ENCODE results near the gene VAMP4.
"Not testable (repeated sequence)": the region's sequence is repeated elsewhere in the genome, so short reads cannot be mapped to it uniquely, and the experiment has no call there.

VAMP4 gene

GRCh38 chr1:171751221-171751620 lies 9.4 kb upstream of the VAMP4 start:
- no peak for DNase-seq (ENCODE audit: low spot score)

GRCh38 chr1:171748651-171749050 lies 6.8 kb upstream of the VAMP4 start:
- DNase-seq (ENCODE audit: low spot score): no peak

GRCh38 chr1:171744986-171745385 lies 3.1 kb upstream of the VAMP4 start:
- no peak for DNase-seq (ENCODE audit: low spot score)

DNA sequence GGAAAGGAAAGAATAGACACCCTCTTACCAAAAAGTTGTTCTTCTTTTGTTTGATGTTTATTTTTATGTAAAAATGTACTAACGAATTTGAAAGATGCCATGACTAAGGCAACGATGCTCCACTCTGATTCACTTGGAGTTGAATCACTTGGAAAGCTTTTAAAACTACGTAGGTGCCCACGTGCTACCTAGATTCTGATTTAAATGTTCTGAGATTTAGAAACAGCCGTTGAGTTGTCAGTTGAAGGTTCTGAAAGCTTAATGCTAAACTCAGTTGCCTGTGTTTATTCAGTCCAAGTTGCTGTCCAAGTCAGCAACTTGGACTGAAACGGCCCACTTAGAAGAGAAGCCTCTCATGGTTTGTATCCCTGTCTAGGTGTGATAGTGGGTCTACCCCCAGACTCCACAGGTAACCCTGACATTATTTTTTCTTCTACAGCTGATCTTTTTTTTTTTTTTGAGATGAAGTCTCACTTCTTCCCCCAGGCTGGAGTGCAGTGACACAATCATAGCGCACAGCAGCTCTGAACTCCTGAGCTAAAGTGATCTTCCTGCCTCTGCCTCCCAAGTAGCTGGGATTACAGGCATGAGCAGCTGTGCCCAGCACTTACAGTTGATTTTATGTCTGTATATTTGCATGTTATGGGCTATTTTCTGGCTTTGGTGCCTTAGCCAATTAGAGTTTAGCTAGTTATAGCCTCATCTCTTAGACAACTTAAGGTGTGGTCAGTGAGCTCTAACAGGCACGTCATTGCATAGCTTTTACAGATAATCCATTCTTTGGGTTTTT lies 1.4 kb upstream of the VAMP4 start:
- DNase-seq (ENCODE audit: low spot score): peak; percentile 43

DNA sequence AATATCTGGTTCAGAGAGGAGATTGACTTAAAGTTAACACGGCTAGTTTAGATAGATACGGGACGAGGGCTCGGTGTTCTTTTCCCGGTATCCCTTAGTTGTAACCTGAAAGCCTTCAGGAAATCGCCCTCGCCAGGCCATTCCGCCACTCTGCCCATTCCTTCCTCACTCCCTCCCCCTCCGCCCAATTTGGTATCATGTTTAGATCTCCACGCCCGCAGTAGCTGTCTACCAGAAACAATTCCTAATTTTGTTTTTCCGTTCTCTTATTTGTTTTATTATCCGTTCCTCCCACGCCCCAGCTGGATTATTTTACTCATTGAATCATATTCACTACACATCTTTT lies 685 bp upstream of the VAMP4 start:
- peak; percentile 21 for DNase-seq (ENCODE audit: low spot score)

DNA sequence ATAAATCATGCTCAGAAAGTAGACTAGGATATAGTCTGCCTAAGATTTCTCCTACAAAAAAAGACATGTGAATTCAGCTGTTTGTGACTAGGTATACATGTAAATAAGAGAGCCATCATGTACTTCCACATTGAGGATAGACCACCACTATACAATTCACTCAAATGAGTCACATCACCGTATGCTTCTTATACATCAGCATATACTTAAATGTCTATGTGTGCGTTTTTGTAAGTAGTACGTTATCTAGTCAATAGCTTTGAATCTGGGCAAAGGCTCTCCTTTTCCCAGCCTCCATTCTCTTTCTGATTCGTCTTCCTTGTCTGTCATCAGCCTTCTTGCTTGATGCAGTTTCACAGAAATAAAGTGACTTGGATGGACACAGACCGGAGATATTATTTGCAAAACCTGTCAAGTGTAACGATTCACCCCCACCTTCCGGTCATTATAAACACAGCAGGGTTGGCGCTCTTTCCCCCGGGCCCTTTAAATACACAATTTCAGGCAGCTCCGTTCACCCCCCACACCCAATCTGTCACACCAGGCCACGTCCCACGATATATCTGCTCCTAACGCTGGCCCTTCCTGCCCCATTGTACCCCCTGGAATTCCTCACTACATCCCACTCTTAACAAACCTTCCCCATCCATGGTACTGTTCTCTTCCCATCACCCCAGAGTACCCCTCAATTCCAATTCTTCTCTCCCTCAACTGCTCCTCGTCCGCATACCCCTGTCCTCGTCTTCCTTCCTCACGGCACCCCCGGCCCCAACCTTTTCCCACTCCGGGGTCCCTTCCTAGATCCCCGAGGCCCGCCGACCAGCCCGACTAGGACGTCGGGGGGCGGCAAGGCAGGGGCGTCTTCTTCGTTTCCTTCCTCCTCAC lies 636 bp downstream of the VAMP4 start:
- peak; percentile 58 for DNase-seq (ENCODE audit: low spot score)

GRCh38 chr1:171740356-171740863 lies 1.5 kb downstream of the VAMP4 start:
- no peak for DNase-seq (ENCODE audit: low spot score)

DNA sequence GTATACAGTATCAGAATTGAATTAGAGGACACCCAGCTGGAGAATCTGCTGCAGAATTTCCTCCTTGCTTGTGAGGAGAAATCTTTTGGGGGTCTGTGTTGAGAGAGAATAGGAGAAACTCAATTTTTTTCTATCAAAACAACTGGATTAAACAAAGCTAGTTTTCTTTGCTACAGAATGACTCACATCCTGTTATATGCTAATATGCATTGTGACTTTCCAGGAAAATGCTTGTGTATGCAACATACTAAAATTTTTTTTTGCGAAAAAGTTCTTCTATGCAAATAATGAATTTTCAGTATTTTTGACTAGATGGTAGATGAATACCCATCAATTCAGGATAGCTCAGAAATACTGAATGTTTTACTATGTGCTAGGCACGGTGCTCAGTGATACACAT lies 2.2 kb downstream of the VAMP4 start:
- DNase-seq (ENCODE audit: low spot score): peak; percentile 50

DNA sequence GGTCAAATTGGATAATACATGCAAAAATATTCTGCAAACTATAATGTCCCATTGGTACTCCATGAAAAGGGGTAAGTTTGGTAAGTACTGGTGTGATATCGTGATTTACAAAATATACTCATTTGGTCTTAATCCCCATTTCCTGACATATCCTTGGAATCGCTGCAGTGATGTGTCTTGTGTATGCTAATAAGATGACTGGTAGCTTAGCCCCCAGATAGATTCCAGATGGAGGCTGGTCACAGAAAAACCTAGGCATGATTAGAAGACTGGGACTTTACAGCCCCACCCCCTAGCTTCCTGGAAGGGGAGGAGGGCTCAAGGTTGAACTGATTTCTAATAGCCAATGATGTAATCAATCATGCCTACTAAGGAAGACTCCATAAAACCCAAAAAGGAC lies 3.0 kb downstream of the VAMP4 start:
- DNase-seq (ENCODE audit: low spot score): peak; percentile 18

- DNase-seq (ENCODE audit: low spot score): no peak
Measured at GRCh38 chr1:171736196-171736595, 5.7 kb downstream of the VAMP4 start.

DNA sequence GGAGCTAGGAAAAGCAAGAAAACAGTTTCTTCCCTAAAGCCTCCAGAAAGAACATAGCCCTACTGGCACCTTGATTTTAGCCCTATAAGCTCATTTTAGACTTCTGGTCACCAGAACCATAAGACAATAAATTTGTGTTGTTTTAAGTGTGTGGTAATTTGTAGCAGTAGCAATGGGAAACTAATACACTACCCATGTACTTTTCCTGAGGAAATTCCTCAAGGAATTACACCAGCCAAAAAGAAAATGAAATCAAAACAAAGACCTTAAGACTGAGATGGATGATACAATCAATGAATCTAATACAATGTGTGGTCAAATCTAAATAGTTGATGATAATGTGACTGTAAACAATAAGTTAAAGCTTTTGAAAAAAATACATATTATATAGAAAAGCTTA lies 11.8 kb downstream of the VAMP4 start:
- DNase-seq (ENCODE audit: low spot score): no peak

GRCh38 chr1:171727778-171728177 lies 14.1 kb downstream of the VAMP4 start:
- no peak for DNase-seq (ENCODE audit: low spot score)

DNA sequence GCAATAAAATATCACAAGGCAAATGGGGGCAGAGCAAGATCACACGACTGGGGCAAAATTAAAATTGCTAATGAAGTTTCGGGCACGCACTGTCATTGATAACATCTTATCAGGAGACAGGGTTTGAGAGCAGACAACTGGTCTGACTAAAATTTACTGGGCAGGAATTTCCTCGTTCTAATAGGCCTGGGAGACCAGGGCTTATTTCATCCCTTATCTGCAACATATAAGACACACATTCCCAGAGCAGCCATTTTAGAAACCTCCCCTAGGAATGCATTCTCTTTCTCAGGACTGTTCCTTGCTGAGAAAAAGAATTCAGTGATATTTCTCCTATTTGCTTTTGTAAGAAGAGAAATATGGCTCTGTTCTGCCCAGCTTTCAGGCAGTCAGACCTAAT lies 18.7 kb downstream of the VAMP4 start:
- not testable (repeated sequence) for DNase-seq (ENCODE audit: low spot score)

- DNase-seq (ENCODE audit: low spot score): no peak
Measured at GRCh38 chr1:171718848-171719247, 23.0 kb downstream of the VAMP4 start.

DNA sequence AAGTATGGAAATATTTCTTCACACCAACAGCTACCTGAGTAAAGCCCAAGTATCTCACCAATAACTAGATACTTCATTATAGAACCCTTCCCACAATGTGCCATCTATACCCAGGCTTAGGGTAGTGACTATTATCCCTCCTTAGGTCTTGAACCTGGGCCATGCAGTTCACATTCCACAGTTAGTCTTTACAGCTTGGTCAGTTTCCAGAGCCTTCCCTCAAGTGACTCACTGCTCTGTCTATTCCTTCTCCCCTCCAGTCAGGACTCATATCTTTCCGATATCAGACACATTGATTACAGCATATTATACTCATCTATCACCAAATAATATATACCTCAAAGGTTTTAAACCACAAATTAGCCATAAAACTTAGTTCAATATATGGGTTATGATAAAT lies 23.6 kb downstream of the VAMP4 start:
- DNase-seq (ENCODE audit: low spot score): no peak

- DNase-seq (ENCODE audit: low spot score): no peak
Measured at GRCh38 chr1:171717062-171717718, 24.7 kb downstream of the VAMP4 start.

DNA sequence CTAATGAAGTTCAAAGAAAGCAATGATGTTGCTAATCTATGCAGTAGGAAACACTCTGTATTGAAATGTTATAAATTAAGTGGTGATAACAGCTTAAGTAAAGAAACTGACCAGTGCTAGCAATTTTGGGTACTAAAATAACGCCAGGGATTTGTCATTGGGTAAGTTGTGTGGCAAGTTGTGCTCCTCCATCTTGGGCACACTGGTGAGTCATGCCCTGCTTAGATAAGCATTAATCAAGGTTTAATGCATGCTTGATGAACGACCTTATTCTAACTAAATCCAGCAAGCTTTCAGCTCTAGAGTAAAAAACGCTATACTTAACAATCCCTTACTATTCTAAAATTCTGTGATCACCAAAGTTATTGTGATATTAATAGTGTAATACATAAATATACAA lies 25.2 kb downstream of the VAMP4 start:
- no peak for DNase-seq (ENCODE audit: low spot score)

GRCh38 chr1:171715813-171716251 lies 26.0 kb downstream of the VAMP4 start:
- no peak for DNase-seq (ENCODE audit: low spot score)

DNA sequence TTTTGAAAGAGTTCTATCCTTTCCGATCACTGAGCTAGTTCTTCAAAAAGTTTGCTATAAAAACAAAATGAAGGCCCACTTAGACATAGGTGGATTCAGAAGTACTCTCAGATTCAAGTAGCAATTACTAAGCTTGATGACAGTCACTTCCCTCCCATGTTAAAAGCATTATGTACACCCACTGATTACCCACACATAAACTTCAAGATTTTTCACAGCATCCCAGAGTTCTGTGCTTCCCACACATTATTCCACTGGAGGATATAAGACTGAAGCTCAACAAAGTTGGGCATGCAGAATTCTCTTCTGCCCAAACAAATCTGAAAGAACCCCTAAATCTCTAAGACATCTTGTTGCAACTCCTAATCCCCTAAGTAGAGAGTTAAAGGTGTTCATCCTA lies 29.5 kb downstream of the VAMP4 start:
- DNase-seq (ENCODE audit: low spot score): no peak

DNA sequence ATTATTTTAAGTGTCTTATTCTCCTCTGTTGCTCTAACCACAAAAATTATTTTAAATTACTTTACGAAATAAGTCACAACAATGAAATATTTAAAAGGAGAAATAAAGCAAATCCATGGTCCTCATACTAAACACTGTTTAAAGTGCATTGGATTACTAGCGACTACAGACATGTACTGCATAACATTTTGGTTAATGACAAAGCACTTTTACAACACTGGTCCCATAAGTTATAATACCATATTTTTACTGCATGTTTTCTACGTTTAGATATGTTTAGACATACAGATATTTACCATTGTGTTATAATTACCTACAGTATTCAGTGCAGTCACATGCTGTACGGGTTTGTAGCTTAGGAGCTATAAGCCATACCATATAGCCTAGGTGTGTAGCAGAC lies 30.2 kb downstream of the VAMP4 start:
- no peak for DNase-seq (ENCODE audit: low spot score)

DNA sequence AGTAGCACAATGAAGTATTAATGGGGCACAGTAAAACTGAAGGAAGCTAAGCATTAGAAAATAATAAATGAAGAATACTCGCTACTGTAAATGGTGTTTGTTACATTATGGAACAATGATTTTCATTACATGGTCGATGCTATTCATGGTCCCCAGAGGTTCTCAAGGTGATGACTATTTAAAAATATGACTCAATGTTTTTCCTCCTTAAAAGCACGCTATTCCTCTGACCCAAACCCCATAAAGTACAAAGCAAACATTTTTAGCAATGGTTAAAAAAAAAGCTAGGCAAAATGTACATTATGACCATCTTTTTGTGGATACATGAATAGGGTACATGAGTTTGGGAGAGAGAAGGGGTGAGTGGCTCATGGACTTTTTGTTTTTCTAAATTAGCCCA lies 34.3 kb downstream of the VAMP4 start:
- no peak for DNase-seq (ENCODE audit: low spot score)

- DNase-seq (ENCODE audit: low spot score): no peak
Measured at GRCh38 chr1:171702598-171702997, 39.3 kb downstream of the VAMP4 start.

GRCh38 chr1:171699531-171699930 lies 42.3 kb downstream of the VAMP4 start:
- DNase-seq (ENCODE audit: low spot score): no peak
